T1000 (cell line): Measurements from ENCODE around the gene MMP25.

ENCODE experiments used
- DNase-seq: peaks from one replicate; lab custom pipeline; 2025; ENCODE audit warnings: mixed read lengths; lab: John Stamatoyannopoulos, UW

Gene MMP25

DNA sequence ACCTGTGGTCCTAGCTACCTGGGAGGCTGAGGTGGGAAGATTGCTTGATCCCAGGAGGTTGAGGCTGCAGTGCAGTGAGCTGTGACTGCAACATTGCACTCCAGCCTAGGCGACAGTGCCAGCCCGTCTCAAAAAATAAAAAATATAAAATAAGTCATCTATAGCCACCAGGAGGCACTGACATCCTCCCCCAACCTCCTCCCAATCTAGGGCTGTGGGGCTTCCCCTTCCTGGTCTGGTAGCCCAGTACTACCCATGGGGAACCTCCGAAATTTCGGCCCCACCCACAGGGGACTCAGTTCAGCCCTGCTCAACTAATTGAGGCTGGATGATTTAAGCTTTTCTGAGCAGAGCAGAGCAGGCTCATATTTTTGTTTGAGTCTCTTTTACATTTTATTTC is 49.5 kb downstream of the MMP25 start:
- no peak for DNase-seq

DNA sequence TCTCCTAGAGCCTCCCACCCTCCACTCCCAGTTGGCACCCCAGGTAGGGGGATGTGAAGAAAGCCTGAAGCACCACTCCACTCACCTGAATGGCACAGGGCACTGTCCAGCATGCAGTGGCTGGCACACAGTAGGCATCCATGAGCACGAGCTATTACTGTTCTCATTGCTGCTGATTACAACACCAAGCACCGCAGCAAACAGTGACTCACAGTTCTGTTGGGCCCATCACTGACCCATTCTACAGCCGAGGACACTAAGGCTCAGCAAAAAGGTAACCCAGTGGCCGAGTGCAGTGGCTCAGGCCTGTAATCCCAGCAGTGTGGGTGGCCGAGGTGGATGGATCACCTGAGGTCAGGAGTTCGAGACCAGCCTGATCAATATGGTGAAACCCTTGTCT is 50.0 kb downstream of the MMP25 start:
- no peak for DNase-seq

DNA sequence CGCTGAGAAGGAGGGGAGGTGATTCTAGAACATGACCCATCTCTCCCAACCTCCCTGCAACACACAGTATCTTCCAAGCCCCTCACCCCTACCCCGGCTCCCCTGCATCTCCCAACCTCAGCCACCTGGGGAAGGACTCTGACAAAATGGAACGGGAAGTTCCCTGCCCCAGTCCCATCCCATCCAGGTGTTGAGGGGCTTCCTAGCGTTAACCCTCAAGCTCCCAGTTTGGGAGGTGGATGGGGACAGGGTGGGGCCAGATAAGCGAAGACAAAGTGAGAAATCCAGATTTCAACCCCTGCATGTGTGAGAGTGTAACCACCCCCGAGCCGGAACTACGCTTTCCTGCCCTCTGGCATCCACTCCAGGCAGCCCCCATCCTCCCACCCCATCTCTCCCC is 50.9 kb downstream of the MMP25 start:
- no peak for DNase-seq

DNA sequence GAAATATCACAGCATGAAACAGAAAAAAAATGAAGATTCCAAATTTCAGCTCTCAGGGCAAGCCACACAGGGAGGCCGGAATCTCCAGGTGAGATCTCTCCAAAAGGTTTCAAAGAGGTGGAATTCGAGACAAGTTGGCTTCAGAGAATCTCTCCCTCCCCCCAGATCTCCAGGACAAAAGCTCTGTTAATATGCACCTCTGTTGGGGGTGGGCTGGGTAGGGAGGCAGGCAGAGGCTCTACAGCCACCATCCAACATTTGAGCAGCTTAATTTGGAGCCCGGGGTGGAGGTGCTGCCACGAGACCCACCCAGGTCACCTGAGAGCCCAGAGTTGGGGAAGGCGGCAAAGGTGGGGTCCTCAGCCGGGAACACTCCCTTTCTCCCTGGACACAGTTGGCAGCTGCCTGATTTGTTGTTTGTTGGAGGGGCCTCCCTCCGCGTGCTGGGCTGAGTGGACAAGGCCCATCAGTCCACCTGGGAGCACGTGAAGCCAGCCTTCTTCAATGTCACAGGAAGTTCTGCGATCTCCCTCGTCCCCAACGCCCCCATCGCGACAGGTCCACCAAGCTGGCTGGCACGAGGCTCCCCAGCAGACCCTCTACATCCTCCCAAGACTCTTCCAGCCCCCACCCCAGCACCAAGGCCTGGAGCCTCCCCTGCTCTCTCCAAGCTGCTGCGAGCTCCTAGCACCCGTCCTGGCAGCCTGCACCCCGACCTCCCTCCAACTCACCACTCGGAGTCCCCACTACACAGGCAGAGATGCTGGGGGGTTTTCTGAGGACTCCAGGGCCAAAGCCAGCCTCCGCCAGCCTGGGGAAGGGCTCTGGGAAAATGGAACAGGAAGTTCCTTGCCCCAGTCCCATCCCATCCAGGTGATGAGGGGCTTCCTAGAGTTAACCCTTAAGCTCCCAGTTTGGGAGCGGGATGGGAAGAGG is 52.4 kb downstream of the MMP25 start, which contains the start of gene ZSCAN10:
Gene ZSCAN10, minus strand, starts transcription at position 836 of the 936 bp plus-strand sequence. CDS start 6,357 bp downstream, outside the sequence.
- DNase-seq, result no peak

GRCh38 chr16:3099395-3099731 is 53.0 kb downstream of the MMP25 start:
- no peak for DNase-seq

DNA sequence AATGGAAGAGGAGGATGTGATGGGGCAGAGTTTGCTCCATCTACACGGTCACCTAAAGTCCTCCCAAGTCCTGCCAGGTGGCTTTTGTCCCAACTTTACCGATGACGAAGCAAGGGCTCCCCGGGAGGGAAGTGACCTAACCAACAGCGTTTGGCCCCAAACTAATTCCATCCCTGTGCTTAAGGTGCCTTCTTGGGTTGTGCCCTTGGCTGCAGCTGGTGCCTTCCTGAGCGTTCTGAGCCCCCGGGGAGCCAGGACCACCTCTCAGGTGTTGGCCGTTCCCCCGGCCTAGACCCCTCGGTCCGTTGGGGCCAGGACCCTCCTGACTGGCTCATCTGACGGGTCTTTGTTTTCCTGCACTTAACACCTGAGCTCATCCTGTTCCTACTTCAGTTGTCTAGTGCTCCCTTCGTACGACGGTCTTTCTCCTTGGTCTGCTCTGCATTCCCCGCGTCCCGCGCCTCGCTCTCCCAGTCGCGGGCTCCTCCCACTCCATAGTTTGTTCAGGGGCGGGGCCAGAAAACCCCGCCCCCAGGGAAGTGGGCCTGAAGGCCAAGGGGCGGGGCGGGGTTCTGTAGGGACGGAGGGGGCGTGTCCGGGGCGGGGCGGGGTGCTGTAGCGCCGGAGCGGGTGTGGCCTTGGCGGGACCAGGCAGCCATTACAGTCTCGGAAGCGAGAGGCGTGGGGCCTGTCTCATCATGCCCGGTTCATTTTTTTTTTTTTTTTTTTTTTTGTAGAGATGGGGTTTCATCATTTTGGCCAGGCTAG is 53.6 kb downstream of the MMP25 start:
- peak; percentile 88 for DNase-seq

DNA sequence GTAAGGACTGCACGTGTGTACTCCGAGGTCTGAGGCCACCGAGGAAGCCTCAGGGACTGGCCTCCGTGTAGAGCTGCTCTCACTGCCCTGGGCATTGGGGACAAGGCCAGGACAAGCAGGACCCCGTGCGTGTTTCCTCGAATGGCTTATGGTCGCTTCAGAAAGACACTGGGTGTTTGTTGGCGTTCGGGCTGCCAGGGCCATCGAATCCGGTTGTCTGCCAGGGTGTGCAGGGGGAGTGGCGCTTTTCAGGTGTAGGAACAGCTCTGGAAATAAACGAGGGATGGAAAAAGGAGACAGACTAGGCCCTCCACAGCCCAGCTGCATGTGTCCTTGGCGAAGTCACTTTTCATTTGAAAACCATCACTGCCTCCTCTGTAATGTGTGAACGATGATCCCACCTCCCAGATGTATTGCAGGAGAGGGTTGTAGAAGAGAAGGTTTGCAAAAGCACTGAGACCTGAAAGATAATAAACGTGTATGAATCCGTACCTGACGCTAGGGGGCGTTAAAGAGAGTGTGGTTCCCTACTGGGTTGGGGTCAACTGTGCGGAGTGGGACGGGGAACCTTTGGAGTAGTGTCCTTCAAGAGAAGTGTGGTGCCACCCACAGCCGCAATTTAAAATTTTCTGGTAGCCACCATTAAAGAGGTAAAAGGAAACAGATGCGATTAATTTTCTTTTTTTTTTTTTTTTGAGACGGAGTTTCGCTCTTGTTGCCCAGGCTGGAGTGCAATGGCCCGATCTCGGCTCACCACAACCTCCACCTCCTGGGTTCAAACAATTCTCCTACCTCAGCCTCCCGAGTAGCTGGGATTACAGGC is 54.9 kb downstream of the MMP25 start:
- DNase-seq, result no peak

GRCh38 chr16:3101841-3102470 is 55.6 kb downstream of the MMP25 start:
- no peak for DNase-seq

DNA sequence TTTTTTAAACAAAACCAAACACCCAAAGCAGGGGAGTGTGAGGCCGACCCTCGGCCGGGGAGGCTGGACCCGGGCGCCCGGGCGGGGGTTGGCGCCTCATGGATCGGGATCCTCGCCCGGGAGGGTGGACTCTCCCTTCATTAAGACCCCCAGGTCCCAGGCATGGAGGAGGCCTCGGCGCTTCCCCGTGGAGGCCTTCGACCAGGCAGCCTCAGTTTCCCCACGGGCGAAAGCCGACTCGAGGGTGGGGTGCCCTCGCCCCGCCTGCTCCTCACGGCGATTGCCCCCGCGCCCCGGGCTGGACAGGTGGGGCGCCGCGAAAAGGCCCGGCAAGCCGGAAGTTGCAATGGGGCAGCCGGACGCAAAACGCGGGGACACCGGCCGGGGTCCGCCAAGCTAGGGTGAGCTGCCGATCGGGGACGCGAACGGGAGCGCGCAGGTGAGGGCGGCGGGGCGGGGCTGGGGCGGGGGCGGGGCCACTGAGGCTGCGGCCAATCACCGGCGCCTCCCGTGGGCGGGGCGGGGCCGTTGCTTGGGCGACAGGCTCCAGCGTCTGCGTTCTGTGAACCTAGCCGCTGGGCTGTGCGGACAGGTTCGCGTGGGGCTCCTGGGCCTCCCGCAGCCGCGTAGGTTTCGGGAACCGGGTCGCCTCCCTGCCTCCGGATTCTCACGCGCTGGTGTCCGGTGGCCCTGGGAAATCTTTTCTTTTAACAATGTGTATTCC is 60.0 kb downstream of the MMP25 start:
- DNase-seq, result peak; percentile 91
